MM.1S (cell line): ENCODE data around the gene SLC51A.

Experiments used
- CTCF ChIP-seq: fragments of 300-600 bp; sonication (generic); IDR thresholded peaks from 2 replicates; pipeline ENCODE4 v1.5.1; 2016; ENCODE audit warnings: antibody characterized with exemption, low read length, mixed read lengths
- EZH2 ChIP-seq: fragments of 300-600 bp; sonication (generic); optimal IDR thresholded peaks from 2 replicates; pipeline ENCODE3; 2017; ENCODE audit warnings: low read depth, mild to moderate bottlenecking, antibody characterized with exemption, low read length, mixed read lengths

GRCh38 chr3:196186651-196187573 is 29.4 kb upstream of the SLC51A start:
- TF ChIP-seq CTCF: no peak
- no peak for TF ChIP-seq EZH2
